Measurements from ENCODE around the gene SPATA24.

The SPATA24 gene

GRCh38 chr5:139392678-139393496 is 11.0 kb downstream of the SPATA24 start:
- H2AFZ ChIP-seq (ENCODE audit: low read length), result no peak overlapping the region
- no peaks in the 10 kb centered on the region for H3F3A ChIP-seq (ENCODE audit: insufficient read depth, low read length)
- H3K9me2 ChIP-seq (ENCODE audit: low read depth, low read length), result no peaks in the 10 kb centered on the region
- peak overlapping the region; percentile 98 for H3K27ac ChIP-seq (ENCODE audit: low read depth, low read length, poor library complexity, severe bottlenecking)
- H3K27me3 ChIP-seq (ENCODE audit: insufficient read depth, low read length), result no peaks in the 10 kb centered on the region
- H3K79me2 ChIP-seq (ENCODE audit: insufficient read depth, low read length), result no peaks in the 10 kb centered on the region; the same call in 1 of the 2 replicates
- peak overlapping the region; percentile 90 for H3K4me3 ChIP-seq (ENCODE audit: low read depth, low read length, poor library complexity, severe bottlenecking)
- peak overlapping the region; percentile 97 for H3K9ac ChIP-seq (ENCODE audit: low read length)
- peak overlapping the region; percentile 88 for H3K4me2 ChIP-seq (ENCODE audit: low read length)
- no peak for TF ChIP-seq EZH2 (IDR thresholded peaks at IDR 0.05; ENCODE audit: borderline replicate concordance, low read length)
- TF ChIP-seq, protein P1, sequence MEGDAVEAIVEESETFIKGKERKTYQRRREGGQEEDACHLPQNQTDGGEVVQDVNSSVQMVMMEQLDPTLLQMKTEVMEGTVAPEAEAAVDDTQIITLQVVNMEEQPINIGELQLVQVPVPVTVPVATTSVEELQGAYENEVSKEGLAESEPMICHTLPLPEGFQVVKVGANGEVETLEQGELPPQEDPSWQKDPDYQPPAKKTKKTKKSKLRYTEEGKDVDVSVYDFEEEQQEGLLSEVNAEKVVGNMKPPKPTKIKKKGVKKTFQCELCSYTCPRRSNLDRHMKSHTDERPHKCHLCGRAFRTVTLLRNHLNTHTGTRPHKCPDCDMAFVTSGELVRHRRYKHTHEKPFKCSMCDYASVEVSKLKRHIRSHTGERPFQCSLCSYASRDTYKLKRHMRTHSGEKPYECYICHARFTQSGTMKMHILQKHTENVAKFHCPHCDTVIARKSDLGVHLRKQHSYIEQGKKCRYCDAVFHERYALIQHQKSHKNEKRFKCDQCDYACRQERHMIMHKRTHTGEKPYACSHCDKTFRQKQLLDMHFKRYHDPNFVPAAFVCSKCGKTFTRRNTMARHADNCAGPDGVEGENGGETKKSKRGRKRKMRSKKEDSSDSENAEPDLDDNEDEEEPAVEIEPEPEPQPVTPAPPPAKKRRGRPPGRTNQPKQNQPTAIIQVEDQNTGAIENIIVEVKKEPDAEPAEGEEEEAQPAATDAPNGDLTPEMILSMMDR (IDR thresholded peaks at IDR 0.05; ENCODE audit: low read length), result peak; percentile 88
- peaks cover 71% of the 10 kb centered on the region for H3K4me1 ChIP-seq (ENCODE audit: insufficient read depth, low read length, severe bottlenecking)
- H3K9me3 ChIP-seq (ENCODE audit: low read length), result no peaks in the 10 kb centered on the region
- no peaks in the 10 kb centered on the region for H4K20me1 ChIP-seq (ENCODE audit: insufficient read depth, low read length)
- H3K36me3 ChIP-seq (ENCODE audit: insufficient read depth, low read length), result peaks cover 13% of the 10 kb centered on the region

GRCh38 chr5:139392324-139392677 is 11.6 kb downstream of the SPATA24 start:
- H3K4me2 ChIP-seq (ENCODE audit: low read length), result peak overlapping the region; percentile 88
- no peaks in the 10 kb centered on the region for H3K27me3 ChIP-seq (ENCODE audit: insufficient read depth, low read length)
- no peaks in the 10 kb centered on the region for H3K9me3 ChIP-seq (ENCODE audit: low read length)
- H3F3A ChIP-seq (ENCODE audit: insufficient read depth, low read length), result no peaks in the 10 kb centered on the region
- H3K4me3 ChIP-seq (ENCODE audit: low read depth, low read length, poor library complexity, severe bottlenecking), result peak overlapping the region; percentile 90
- no peaks in the 10 kb centered on the region; the same call in 1 of the 2 replicates for H3K79me2 ChIP-seq (ENCODE audit: insufficient read depth, low read length)
- peaks cover 77% of the 10 kb centered on the region for H3K4me1 ChIP-seq (ENCODE audit: insufficient read depth, low read length, severe bottlenecking)
- peak overlapping the region; percentile 97 for H3K9ac ChIP-seq (ENCODE audit: low read length)
- H2AFZ ChIP-seq (ENCODE audit: low read length), result no peak overlapping the region
- TF ChIP-seq, protein P1 (IDR thresholded peaks at IDR 0.05; ENCODE audit: low read length), result no peak
- no peak for TF ChIP-seq EZH2 (IDR thresholded peaks at IDR 0.05; ENCODE audit: borderline replicate concordance, low read length)
- peaks cover 19% of the 10 kb centered on the region for H3K36me3 ChIP-seq (ENCODE audit: insufficient read depth, low read length)
- H3K27ac ChIP-seq (ENCODE audit: low read depth, low read length, poor library complexity, severe bottlenecking), result peak overlapping the region; percentile 98
- H4K20me1 ChIP-seq (ENCODE audit: insufficient read depth, low read length), result no peaks in the 10 kb centered on the region
- no peaks in the 10 kb centered on the region for H3K9me2 ChIP-seq (ENCODE audit: low read depth, low read length)

- H3K27me3 ChIP-seq (ENCODE audit: insufficient read depth, low read length), result no peaks in the 10 kb centered on the region
- H3K9ac ChIP-seq (ENCODE audit: low read length), result peak overlapping the region; percentile 97
- H4K20me1 ChIP-seq (ENCODE audit: insufficient read depth, low read length), result no peaks in the 10 kb centered on the region
- no peak for TF ChIP-seq EZH2 (IDR thresholded peaks at IDR 0.05; ENCODE audit: borderline replicate concordance, low read length)
- TF ChIP-seq, protein P1 (IDR thresholded peaks at IDR 0.05; ENCODE audit: low read length), result no peak
- peaks cover 25% of the 10 kb centered on the region for H3K36me3 ChIP-seq (ENCODE audit: insufficient read depth, low read length)
- H2AFZ ChIP-seq (ENCODE audit: low read length), result no peak overlapping the region
- H3K27ac ChIP-seq (ENCODE audit: low read depth, low read length, poor library complexity, severe bottlenecking), result peak overlapping the region; percentile 98
- peaks cover 82% of the 10 kb centered on the region for H3K4me1 ChIP-seq (ENCODE audit: insufficient read depth, low read length, severe bottlenecking)
- no peaks in the 10 kb centered on the region for H3F3A ChIP-seq (ENCODE audit: insufficient read depth, low read length)
- H3K4me2 ChIP-seq (ENCODE audit: low read length), result peak overlapping the region; percentile 88
- no peaks in the 10 kb centered on the region for H3K9me2 ChIP-seq (ENCODE audit: low read depth, low read length)
- H3K4me3 ChIP-seq (ENCODE audit: low read depth, low read length, poor library complexity, severe bottlenecking), result peak overlapping the region; percentile 90
- no peaks in the 10 kb centered on the region; the same call in 1 of the 2 replicates for H3K79me2 ChIP-seq (ENCODE audit: insufficient read depth, low read length)
- no peaks in the 10 kb centered on the region for H3K9me3 ChIP-seq (ENCODE audit: low read length)
Measured at GRCh38 chr5:139391570-139392323, 12.1 kb downstream of the SPATA24 start.
